Superior temporal gyrus (tissue), 1 donor: ENCODE results near the gene FSTL5.
A peak's percentile ranks its signal among the peaks of the same experiment; 100 is the strongest.

Source experiments
- DNase-seq: peaks from one replicate; pipeline ENCODE4 v3.0.0-alpha.2; 2016; ENCODE audit errors: extremely low spot score

FSTL5 gene

GRCh38 chr4:161454860-161455259, 708.9 kb downstream of the FSTL5 start:
- DNase-seq, result no peak

- no peak for DNase-seq
Measured at GRCh38 chr4:161448550-161449180, 715.1 kb downstream of the FSTL5 start.

GRCh38 chr4:161444626-161445025, 719.2 kb downstream of the FSTL5 start:
- DNase-seq, result no peak

GRCh38 chr4:161442921-161443320, 720.9 kb downstream of the FSTL5 start:
- peak; percentile 31 for DNase-seq

- no peak for DNase-seq
Measured at GRCh38 chr4:161438096-161438495, 725.7 kb downstream of the FSTL5 start.

GRCh38 chr4:161428180-161428965, 735.4 kb downstream of the FSTL5 start:
- no peak for DNase-seq

- no peak for DNase-seq
Measured at GRCh38 chr4:161419822-161420221, 744.0 kb downstream of the FSTL5 start.

GRCh38 chr4:161411901-161412300, 751.9 kb downstream of the FSTL5 start:
- DNase-seq, result no peak

- DNase-seq, result no peak
Measured at GRCh38 chr4:161404346-161405110, 759.3 kb downstream of the FSTL5 start.

GRCh38 chr4:161403781-161404180, 760.0 kb downstream of the FSTL5 start:
- DNase-seq, result no peak

GRCh38 chr4:161393602-161394001, 770.2 kb downstream of the FSTL5 start:
- no peak for DNase-seq

GRCh38 chr4:161382655-161383054, 781.1 kb downstream of the FSTL5 start:
- DNase-seq, result no peak

- no peak for DNase-seq
Measured at GRCh38 chr4:161376275-161376674, 787.5 kb downstream of the FSTL5 start.

- DNase-seq, result no peak
Measured at GRCh38 chr4:161364681-161365080, 799.1 kb downstream of the FSTL5 start.

- DNase-seq, result no peak
Measured at GRCh38 chr4:161360982-161361381, 802.8 kb downstream of the FSTL5 start.

- no peak for DNase-seq
Measured at GRCh38 chr4:161359491-161359890, 804.3 kb downstream of the FSTL5 start.

- DNase-seq, result no peak
Measured at GRCh38 chr4:161356351-161356750, 807.4 kb downstream of the FSTL5 start.

- no peak for DNase-seq
Measured at GRCh38 chr4:161350946-161351345, 812.9 kb downstream of the FSTL5 start.

- no peak for DNase-seq
Measured at GRCh38 chr4:161345741-161346140, 818.1 kb downstream of the FSTL5 start.

GRCh38 chr4:161343569-161343950, 820.2 kb downstream of the FSTL5 start:
- DNase-seq, result no peak

- no peak for DNase-seq
Measured at GRCh38 chr4:161342881-161343568, 820.8 kb downstream of the FSTL5 start.

- no peak for DNase-seq
Measured at GRCh38 chr4:161336621-161337020, 827.2 kb downstream of the FSTL5 start.
